ENCODE results near the gene GZF1. TPM values are rescaled to one million over a fixed set of nuclear protein-coding genes. Genes with fewer than 3 reads are reported as not detected.

GZF1 gene
- total and polyA plus RNA-seq, 4 donors, result 1.6 to 11.0 (median 5.1) TPM

- Histone ChIP-seq H3K9me3 (ENCODE audit: control insufficient read depth in 4 of 4, low read length in 3 of 4) (no peaks in the 10 kb centered on the region), H3K27me3 (ENCODE audit: control insufficient read depth in 4 of 4, insufficient read depth in 4 of 4, low read length in 3 of 4) (no peaks in the 10 kb centered on the region), H3K27ac (ENCODE audit: low read depth in 1 of 2, low read length in 2 of 2) (peak overlapping the region; percentile 93 to 95), H3K4me3 (ENCODE audit: low read depth in 1 of 3, low read length in 3 of 3) (peak overlapping the region; percentile 65 to 96 (median 81)), H3K36me3 (ENCODE audit: control insufficient read depth in 4 of 4, insufficient read depth in 3 of 4, low read depth in 1 of 4, low read length in 3 of 4) (no peaks in the 10 kb centered on the region), H3K4me1 (ENCODE audit: control insufficient read depth in 4 of 4, insufficient read depth in 4 of 4, low read length in 3 of 4) (peaks cover 1 to 24% (median 13%) of the 10 kb centered on the region in 4 donors), H3K9ac (ENCODE audit: low read depth in 1 of 2, low read length in 2 of 2) (peak overlapping the region in 1 of 2 donors; percentile 80)
- 39% methylated on average over 5 of the region's 5 CpGs for whole genome bisulfite sequencing
- DNase-seq (ENCODE audit: low spot score), result no peak
- no peak for TF ChIP-seq REST (IDR thresholded peaks at IDR 0.05)
These were observed 57.6 kb downstream of the GZF1 start for GRCh38 chr20:23419657-23419994.

GRCh38 chr20:23419995-23420901 lies 58.3 kb downstream of the GZF1 start:
- WGBS, result under 1% methylated on average over 58 of the region's 58 CpGs
- peak overlapping the region; percentile 78 to 80 for H3K9ac ChIP-seq (ENCODE audit: low read depth in 1 of 2, low read length in 2 of 2)
- H3K4me3 ChIP-seq (ENCODE audit: low read depth in 1 of 3, low read length in 3 of 3), result peak overlapping the region; percentile 65 to 96 (median 81)
- no peaks in the 10 kb centered on the region for H3K36me3 ChIP-seq (ENCODE audit: control insufficient read depth in 4 of 4, insufficient read depth in 3 of 4, low read depth in 1 of 4, low read length in 3 of 4)
- H3K27me3 ChIP-seq (ENCODE audit: control insufficient read depth in 4 of 4, insufficient read depth in 4 of 4, low read length in 3 of 4), result no peaks in the 10 kb centered on the region
- no peaks in the 10 kb centered on the region for H3K9me3 ChIP-seq (ENCODE audit: control insufficient read depth in 4 of 4, low read length in 3 of 4)
- H3K27ac ChIP-seq (ENCODE audit: low read depth in 1 of 2, low read length in 2 of 2), result peak overlapping the region; percentile 93 to 95
- no peak for TF ChIP-seq CTCF (IDR thresholded peaks at IDR 0.05; ENCODE audit: low read depth, low read length, missing input control)
- no peak for TF ChIP-seq ZBTB33 (IDR thresholded peaks at IDR 0.05)
- TF ChIP-seq HNF4A (conservative IDR thresholded peaks at IDR 0.05), result no peak
- TF ChIP-seq NR2F2 (IDR thresholded peaks at IDR 0.05), result no peak
- no peak for TF ChIP-seq FOXA1 (IDR thresholded peaks at IDR 0.05)
- no peak for TF ChIP-seq YY1 (IDR thresholded peaks at IDR 0.05)
- TF ChIP-seq MAX (IDR thresholded peaks at IDR 0.05), result no peak
- no peak for TF ChIP-seq TAF1 (conservative IDR thresholded peaks at IDR 0.05)
- TF ChIP-seq FOXA2 (IDR thresholded peaks at IDR 0.05), result no peak
- TF ChIP-seq ATF3 (IDR thresholded peaks at IDR 0.05), result no peak
- no peak for TF ChIP-seq HNF4G (IDR thresholded peaks at IDR 0.05)
- no peak for TF ChIP-seq RXRA (IDR thresholded peaks at IDR 0.05)
- no peak for TF ChIP-seq GABPA (IDR thresholded peaks at IDR 0.05 in 1 of 2, conservative IDR thresholded peaks at IDR 0.05 in 1 of 2)
- peak; percentile 71 for DNase-seq (ENCODE audit: low spot score)
- peaks cover 1 to 24% (median 13%) of the 10 kb centered on the region in 4 donors for H3K4me1 ChIP-seq (ENCODE audit: control insufficient read depth in 4 of 4, insufficient read depth in 4 of 4, low read length in 3 of 4)

Measured in liver (tissue), 9 donors.